ENCODE results near the gene RNF135.
"Not testable (repeated sequence)": the region's sequence is repeated elsewhere in the genome, so short reads cannot be mapped to it uniquely, and the experiment has no call there.

The RNF135 gene

GRCh38 chr17:30954046-30954830, 16.6 kb upstream of the RNF135 start:
- in situ Hi-C loops (cut with MboI; ENCODE audit: low sequenced_read_pairs), result no loop called here

- in situ Hi-C loops (cut with MboI; ENCODE audit: low sequenced_read_pairs), result no loop called here
These were observed 14.0 kb upstream of the RNF135 start for GRCh38 chr17:30956764-30957374.

GRCh38 chr17:30957741-30958140, 13.1 kb upstream of the RNF135 start:
- in situ Hi-C loops (cut with MboI; ENCODE audit: low sequenced_read_pairs), result no loop called here

GRCh38 chr17:30958187-30958586, 12.7 kb upstream of the RNF135 start:
- in situ Hi-C loops (cut with MboI; ENCODE audit: low sequenced_read_pairs), result no loop called here

- in situ Hi-C loops (cut with MboI; ENCODE audit: low sequenced_read_pairs), result no loop called here
These were observed 9.3 kb upstream of the RNF135 start for GRCh38 chr17:30961209-30962188.

GRCh38 chr17:30964312-30964711, 6.5 kb upstream of the RNF135 start:
- in situ Hi-C loops (cut with MboI; ENCODE audit: low sequenced_read_pairs), result not testable (repeated sequence)

- in situ Hi-C loops (cut with MboI; ENCODE audit: low sequenced_read_pairs), result no loop called here
These were observed 6.0 kb upstream of the RNF135 start for GRCh38 chr17:30964876-30965275.

- in situ Hi-C loops (cut with MboI; ENCODE audit: low sequenced_read_pairs), result no loop called here
These were observed 5.2 kb upstream of the RNF135 start for GRCh38 chr17:30965686-30966085.

GRCh38 chr17:30967911-30968310, 2.9 kb upstream of the RNF135 start:
- in situ Hi-C loops (cut with MboI; ENCODE audit: low sequenced_read_pairs), result not testable (repeated sequence)

- in situ Hi-C loops (cut with MboI; ENCODE audit: low sequenced_read_pairs), result no loop called here
These were observed 629 bp upstream of the RNF135 start for GRCh38 chr17:30969989-30970830.

- in situ Hi-C loops (cut with MboI; ENCODE audit: low sequenced_read_pairs), result no loop called here
These were observed 4.4 kb downstream of the RNF135 start for GRCh38 chr17:30975042-30975820.

- in situ Hi-C loops (cut with MboI; ENCODE audit: low sequenced_read_pairs), result not testable (repeated sequence)
These were observed 9.1 kb downstream of the RNF135 start for GRCh38 chr17:30979919-30980318.

GRCh38 chr17:30981531-30982519, 11.0 kb downstream of the RNF135 start:
- in situ Hi-C loops (cut with MboI; ENCODE audit: low sequenced_read_pairs), result no loop called here

GRCh38 chr17:30982855-30983254, 12.0 kb downstream of the RNF135 start:
- in situ Hi-C loops (cut with MboI; ENCODE audit: low sequenced_read_pairs), result no loop called here

- in situ Hi-C loops (cut with MboI; ENCODE audit: low sequenced_read_pairs), result no loop called here
These were observed 19.6 kb downstream of the RNF135 start for GRCh38 chr17:30990458-30990857.

GRCh38 chr17:30992551-30992950, 21.7 kb downstream of the RNF135 start:
- in situ Hi-C loops (cut with MboI; ENCODE audit: low sequenced_read_pairs), result no loop called here

- in situ Hi-C loops (cut with MboI; ENCODE audit: low sequenced_read_pairs), result no loop called here
These were observed 24.5 kb downstream of the RNF135 start for GRCh38 chr17:30995347-30995746.

GRCh38 chr17:30996486-30996885, 25.6 kb downstream of the RNF135 start:
- in situ Hi-C loops (cut with MboI; ENCODE audit: low sequenced_read_pairs), result no loop called here

Measured in HL-60/S4 treated with retinoic acid at 250 ng/mL for 4 days and 3 days (cell line).